ENCODE results near the gene GORASP1. TPM values are rescaled to one million over a fixed set of nuclear protein-coding genes. Genes with fewer than 3 reads are reported as not detected.

Gene GORASP1
- total and polyA plus RNA-seq, 2 experiments from 2014 or later = 10.3 to 38.3 TPM

GRCh38 chr3:39065197-39065596, 42.2 kb downstream of the GORASP1 start:
- no peaks in the 10 kb centered on the region for H3F3A ChIP-seq (replicated peaks; ENCODE audit: low read depth)
- no peaks in the 10 kb centered on the region for H3K4me1 ChIP-seq (ENCODE audit: insufficient read depth)
- H3K4me3 ChIP-seq = no peak overlapping the region
- H3K9me2 ChIP-seq (ENCODE audit: insufficient read depth) = no peaks in the 10 kb centered on the region
- no peak overlapping the region for H3K27ac Mint-ChIP-seq
- H3K36me3 Mint-ChIP-seq (ENCODE audit: low read depth) = peaks cover 18% of the 10 kb centered on the region
- DNase-seq (ENCODE audit: low spot score) (peak; percentile 80), ATAC-seq (peak; percentile 99)
- peaks cover 3% of the 10 kb centered on the region for H3K27me3 Mint-ChIP-seq (ENCODE audit: insufficient read depth, low read depth, poor library complexity)
- H3K4me1 Mint-ChIP-seq = no peaks in the 10 kb centered on the region; the same call in 2 of the 3 replicates
- H3K4me3 Mint-ChIP-seq = no peak overlapping the region
- H3K79me2 ChIP-seq (replicated peaks; ENCODE audit: insufficient read depth) = peaks cover 52% of the 10 kb centered on the region
- H3K4me2 ChIP-seq = no peak overlapping the region
- no peak overlapping the region for H3K27ac ChIP-seq (ENCODE audit: low read depth)
- peaks cover 16% of the 10 kb centered on the region; the same call in 1 of the 2 replicates for H4K20me1 ChIP-seq (replicated peaks; ENCODE audit: insufficient read depth)
- no peak overlapping the region for H2AFZ ChIP-seq
- H3K36me3 ChIP-seq (ENCODE audit: insufficient read depth) = peaks cover 5% of the 10 kb centered on the region; the same call in 1 of the 2 replicates
- H3K27me3 ChIP-seq (ENCODE audit: insufficient read depth) = no peaks in the 10 kb centered on the region
- no peaks in the 10 kb centered on the region for H3K9me3 Mint-ChIP-seq
- no peak for TF ChIP-seq STAT1 (IDR thresholded peaks at IDR 0.05; ENCODE audit: unreplicated experiment)
- peak; percentile 51 to 57 for TF ChIP-seq CTCF (conservative IDR thresholded peaks at IDR 0.05; ENCODE audit: low read depth in 2 of 2)

GRCh38 chr3:39064646-39065045, 42.8 kb downstream of the GORASP1 start:
- Histone ChIP-seq H3K9me2 (ENCODE audit: insufficient read depth) (no peaks in the 10 kb centered on the region), H3K27ac (ENCODE audit: low read depth) (no peak overlapping the region), H3K36me3 (ENCODE audit: insufficient read depth) (peaks cover 5% of the 10 kb centered on the region; the same call in 1 of the 2 replicates), H3K79me2 (replicated peaks; ENCODE audit: insufficient read depth) (peaks cover 57% of the 10 kb centered on the region), H2AFZ (no peak overlapping the region), H3K4me1 (ENCODE audit: insufficient read depth) (no peaks in the 10 kb centered on the region), H4K20me1 (replicated peaks; ENCODE audit: insufficient read depth) (peaks cover 16% of the 10 kb centered on the region; the same call in 1 of the 2 replicates), H3K27me3 (ENCODE audit: insufficient read depth) (no peaks in the 10 kb centered on the region), H3F3A (replicated peaks; ENCODE audit: low read depth) (no peaks in the 10 kb centered on the region), H3K4me3 (no peak overlapping the region), H3K4me2 (no peak overlapping the region)
- H3K27ac Mint-ChIP-seq = no peak overlapping the region
- peaks cover 3% of the 10 kb centered on the region for H3K27me3 Mint-ChIP-seq (ENCODE audit: insufficient read depth, low read depth, poor library complexity)
- no peaks in the 10 kb centered on the region; the same call in 2 of the 3 replicates for H3K4me1 Mint-ChIP-seq
- DNase-seq (ENCODE audit: low spot score) = no peak
- H3K4me3 Mint-ChIP-seq = no peak overlapping the region
- no peaks in the 10 kb centered on the region for H3K9me3 Mint-ChIP-seq
- H3K36me3 Mint-ChIP-seq (ENCODE audit: low read depth) = peaks cover 14% of the 10 kb centered on the region
- no peak for ATAC-seq
- TF ChIP-seq ZNF114 (CRISPR knock-in tag; IDR thresholded peaks at IDR 0.05) (no peak), EZH2phosphoT487 (IDR thresholded peaks at IDR 0.05; ENCODE audit: unreplicated experiment) (no peak), CTCF (conservative IDR thresholded peaks at IDR 0.05; ENCODE audit: low read depth in 2 of 2) (no peak), ETS1 (IDR thresholded peaks at IDR 0.05) (no peak), ZNF331 (CRISPR knock-in tag; IDR thresholded peaks at IDR 0.05; ENCODE audit: low read depth) (no peak), CREB1 (CRISPR knock-in tag; IDR thresholded peaks at IDR 0.05; ENCODE audit: low read depth) (no peak), POLR2AphosphoS5 (IDR thresholded peaks at IDR 0.05; ENCODE audit: low read depth) (no peak), ZNF462 (CRISPR knock-in tag; IDR thresholded peaks at IDR 0.05) (no peak), EZH2 (IDR thresholded peaks at IDR 0.05; ENCODE audit: low read depth, unreplicated experiment) (no peak)
